Nephron progenitor cell (in vitro differentiated cells): ENCODE measurements around the gene EFTUD2.

Experiments used
- DNase-seq: peaks from one replicate; pipeline ENCODE4 v3.0.0; 2021
- H3K27ac Mint-ChIP-seq: 2 replicates; pipeline ENCODE4 v1.8.0; 2021; ENCODE audit warnings: mild to moderate bottlenecking, moderate library complexity, mixed read lengths
- H3K27me3 Mint-ChIP-seq: 2 replicates; pipeline ENCODE4 v1.8.0; 2021; ENCODE audit warnings: mild to moderate bottlenecking, low read depth, mixed read lengths; ENCODE audit not compliant: poor library complexity
- H3K36me3 Mint-ChIP-seq: 2 replicates; pipeline ENCODE4 v1.8.0; 2021; ENCODE audit warnings: low read depth, mixed read lengths
- H3K4me1 Mint-ChIP-seq: 2 replicates; pipeline ENCODE4 v1.8.0; 2021; ENCODE audit warnings: mixed read lengths
- H3K4me3 Mint-ChIP-seq: 2 replicates; pipeline ENCODE4 v1.8.0; 2021; ENCODE audit warnings: mild to moderate bottlenecking, moderate library complexity, mixed read lengths
- H3K9me3 Mint-ChIP-seq: 2 replicates; pipeline ENCODE4 v1.8.0; 2021; ENCODE audit warnings: mild to moderate bottlenecking, moderate library complexity, mixed read lengths
- TF ChIP-seq, protein P1 (sequence below): fragments of 200-600 bp; sonication (generic); IDR thresholded peaks from 2 replicates; pipeline ENCODE4 v1.5.0; 2021; ENCODE audit warnings: antibody characterized with exemption

EFTUD2 gene

DNA sequence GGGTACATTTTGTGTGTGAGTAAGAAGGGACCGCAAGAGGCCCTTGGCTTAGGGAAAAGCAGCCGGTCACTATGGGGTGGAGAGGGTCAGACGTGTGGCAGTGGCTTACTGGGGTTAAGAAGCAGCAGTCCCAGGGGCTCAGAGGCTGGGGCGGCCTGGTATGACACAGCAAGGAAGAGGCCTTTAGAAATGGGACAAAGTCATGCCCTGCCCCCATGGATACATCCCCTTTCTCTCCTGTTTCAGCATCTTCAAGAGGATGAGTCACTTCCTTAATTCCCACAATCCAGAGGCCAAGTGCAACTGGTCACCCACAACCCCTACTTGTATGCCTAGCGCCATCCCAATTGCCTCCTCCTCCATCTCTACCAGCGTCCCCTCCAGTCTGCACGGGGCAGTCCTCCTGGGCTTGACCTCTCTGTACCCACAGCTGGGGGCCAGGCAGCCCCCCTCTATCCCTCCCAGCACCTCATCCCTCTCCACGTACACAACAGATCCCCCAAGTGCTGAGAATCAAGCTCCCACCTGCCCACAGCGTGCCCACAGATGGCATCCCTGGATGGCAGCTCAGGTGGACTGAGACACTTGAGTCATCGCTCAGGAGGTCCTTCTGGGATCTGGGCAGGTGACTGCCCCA is 6.9 kb upstream of the EFTUD2 start:
- Mint-ChIP-seq H3K27me3 (peaks cover 16% of the 10 kb centered on the region), H3K36me3 (no peaks in the 10 kb centered on the region), H3K27ac (no peak overlapping the region), H3K9me3 (no peaks in the 10 kb centered on the region), H3K4me3 (peak overlapping the region; percentile 18), H3K4me1 (peaks cover 19% of the 10 kb centered on the region)
- no peak for DNase-seq
- TF ChIP-seq, protein P1, sequence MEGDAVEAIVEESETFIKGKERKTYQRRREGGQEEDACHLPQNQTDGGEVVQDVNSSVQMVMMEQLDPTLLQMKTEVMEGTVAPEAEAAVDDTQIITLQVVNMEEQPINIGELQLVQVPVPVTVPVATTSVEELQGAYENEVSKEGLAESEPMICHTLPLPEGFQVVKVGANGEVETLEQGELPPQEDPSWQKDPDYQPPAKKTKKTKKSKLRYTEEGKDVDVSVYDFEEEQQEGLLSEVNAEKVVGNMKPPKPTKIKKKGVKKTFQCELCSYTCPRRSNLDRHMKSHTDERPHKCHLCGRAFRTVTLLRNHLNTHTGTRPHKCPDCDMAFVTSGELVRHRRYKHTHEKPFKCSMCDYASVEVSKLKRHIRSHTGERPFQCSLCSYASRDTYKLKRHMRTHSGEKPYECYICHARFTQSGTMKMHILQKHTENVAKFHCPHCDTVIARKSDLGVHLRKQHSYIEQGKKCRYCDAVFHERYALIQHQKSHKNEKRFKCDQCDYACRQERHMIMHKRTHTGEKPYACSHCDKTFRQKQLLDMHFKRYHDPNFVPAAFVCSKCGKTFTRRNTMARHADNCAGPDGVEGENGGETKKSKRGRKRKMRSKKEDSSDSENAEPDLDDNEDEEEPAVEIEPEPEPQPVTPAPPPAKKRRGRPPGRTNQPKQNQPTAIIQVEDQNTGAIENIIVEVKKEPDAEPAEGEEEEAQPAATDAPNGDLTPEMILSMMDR, result no peak

DNA sequence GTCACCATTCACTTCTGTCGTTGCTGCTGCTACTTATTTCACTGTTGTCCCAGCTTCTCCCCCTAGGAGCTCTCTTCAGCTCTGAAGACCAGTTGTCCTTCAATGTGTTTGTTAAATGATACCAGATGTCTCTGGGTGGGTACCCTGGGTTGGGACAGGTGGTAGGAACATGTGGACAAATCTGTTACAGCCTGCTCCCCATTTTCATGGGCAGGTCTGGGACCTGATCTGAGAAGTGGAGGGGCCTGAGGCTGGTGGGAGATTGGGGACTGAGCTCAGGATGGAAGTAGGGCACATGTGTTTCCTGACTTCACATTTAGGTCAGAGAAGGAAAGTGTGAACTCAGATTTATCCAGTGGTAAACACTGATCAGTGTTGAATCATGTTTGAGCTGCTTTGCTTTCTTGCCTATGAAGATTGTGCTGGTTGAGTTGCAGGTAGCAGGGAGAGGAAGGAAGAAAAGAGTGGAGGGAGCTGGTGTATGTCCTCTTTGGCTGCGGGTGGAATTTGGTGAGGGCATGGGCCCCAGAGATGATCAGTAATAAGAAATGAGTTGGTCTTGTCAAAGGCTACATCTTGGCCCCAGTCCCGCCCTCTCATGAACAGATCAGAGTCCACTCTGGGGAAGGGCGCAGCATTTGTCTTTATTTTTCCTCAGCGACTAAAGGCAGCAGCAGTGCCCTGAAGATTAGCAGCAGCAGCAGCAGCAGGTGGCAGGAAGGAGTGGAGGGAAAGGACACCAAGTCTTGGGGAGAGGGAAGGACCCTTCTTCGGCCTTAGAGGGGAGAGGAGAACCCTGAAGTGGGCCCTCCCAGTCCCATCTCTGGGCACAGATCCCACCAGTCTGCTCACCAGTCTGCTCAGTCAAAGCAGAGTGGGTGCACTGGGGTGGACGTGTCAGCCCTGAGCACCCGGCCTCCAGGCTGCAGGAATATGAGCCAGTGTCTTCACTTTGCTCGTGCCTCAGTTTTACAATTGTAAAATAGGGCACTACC is 6.1 kb upstream of the EFTUD2 start:
- DNase-seq, result no peak
- no peak overlapping the region for H3K27ac Mint-ChIP-seq

DNA sequence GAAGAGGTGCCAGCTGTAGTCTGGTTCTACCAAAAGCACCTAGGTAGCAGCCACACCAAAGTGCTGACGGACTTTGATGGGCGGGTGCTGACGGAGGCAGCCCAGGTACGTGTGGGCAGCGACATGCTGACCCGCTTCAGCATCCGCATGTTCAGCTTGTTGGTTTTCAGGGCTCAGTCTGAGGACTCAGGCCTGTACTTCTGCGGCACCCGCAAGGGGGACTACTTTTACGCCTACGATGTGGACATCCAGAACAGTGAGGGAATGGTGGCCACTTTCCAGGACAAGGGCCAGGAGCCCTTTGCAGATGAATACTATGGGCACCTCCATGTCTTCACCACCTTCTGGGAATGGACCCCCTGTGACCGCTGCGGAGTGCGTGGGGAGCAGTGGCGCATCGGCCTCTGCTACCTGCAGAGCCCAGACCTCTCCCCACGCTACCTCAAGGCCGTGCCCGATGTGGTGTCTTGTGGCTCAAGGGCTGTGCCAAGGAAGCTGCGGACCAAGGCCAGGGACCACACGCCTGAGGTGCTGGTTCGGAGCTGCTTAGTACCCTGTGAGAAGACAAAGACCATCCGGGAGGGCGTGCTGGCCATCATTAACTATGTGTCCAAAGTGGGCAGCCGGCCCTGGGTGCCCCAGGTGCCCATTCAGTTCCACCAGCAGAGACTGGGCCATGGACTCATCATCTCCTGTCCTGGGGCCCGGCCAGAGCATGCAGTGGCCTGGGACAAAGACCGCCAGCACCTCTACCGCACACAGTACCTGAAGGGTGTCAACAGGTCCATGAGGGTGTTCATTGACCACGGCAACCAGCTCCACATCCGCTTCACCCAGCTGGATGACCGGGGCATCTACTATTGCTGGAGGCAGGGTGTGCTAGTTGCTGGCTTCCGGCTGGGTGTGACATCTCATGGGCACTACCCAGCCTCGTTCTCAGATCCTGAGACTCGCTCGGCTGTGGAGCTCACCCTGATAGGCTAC is 5.0 kb upstream of the EFTUD2 start:
- Mint-ChIP-seq H3K4me3 (no peak overlapping the region), H3K27ac (no peak overlapping the region), H3K9me3 (no peaks in the 10 kb centered on the region), H3K4me1 (peaks cover 29% of the 10 kb centered on the region), H3K36me3 (no peaks in the 10 kb centered on the region), H3K27me3 (peaks cover 7% of the 10 kb centered on the region)
- TF ChIP-seq, protein P1, result no peak
- no peak for DNase-seq

More for the DNA sequence above, 6.1 kb upstream of the EFTUD2 start:
- Mint-ChIP-seq H3K27me3 (peaks cover 11% of the 10 kb centered on the region), H3K36me3 (no peaks in the 10 kb centered on the region), H3K4me3 (no peak overlapping the region), H3K9me3 (no peaks in the 10 kb centered on the region), H3K4me1 (peaks cover 19% of the 10 kb centered on the region)
- TF ChIP-seq, protein P1, result no peak

DNA sequence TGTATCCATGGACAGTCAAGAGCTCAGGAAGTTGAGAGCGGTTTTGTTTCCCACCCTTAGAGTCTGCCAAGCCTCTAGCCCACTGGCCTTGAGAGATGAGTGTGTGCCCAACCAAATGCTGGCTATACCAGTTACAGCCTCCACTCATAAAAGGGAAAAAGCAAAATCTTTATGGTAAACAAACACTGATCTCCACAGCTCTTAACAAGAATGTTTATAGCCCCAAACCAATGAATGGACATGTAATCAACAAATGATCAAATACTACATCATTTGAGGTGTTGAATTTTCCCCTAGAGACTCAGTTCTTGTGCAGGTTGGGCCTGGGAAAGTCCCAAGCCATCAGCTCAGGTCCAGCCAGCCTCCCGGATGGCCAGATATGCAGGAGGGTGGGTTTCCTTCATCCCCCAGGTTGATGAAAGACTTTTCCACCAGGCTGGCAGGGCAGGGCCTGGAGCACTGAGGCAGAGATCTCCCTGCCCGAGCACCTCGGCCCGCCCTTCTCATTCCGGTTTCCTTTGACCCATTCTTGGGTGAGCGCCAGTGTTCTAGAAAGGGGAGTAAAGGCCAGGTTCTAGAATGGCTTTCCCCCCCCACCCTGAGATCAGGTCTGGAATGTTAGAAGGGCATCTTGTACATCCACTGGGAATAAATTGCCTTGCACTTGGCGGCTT is 3.9 kb upstream of the EFTUD2 start:
- Mint-ChIP-seq H3K27ac (no peak overlapping the region), H3K4me1 (peaks cover 38% of the 10 kb centered on the region), H3K36me3 (no peaks in the 10 kb centered on the region), H3K9me3 (no peaks in the 10 kb centered on the region), H3K4me3 (no peak overlapping the region), H3K27me3 (peaks cover 3% of the 10 kb centered on the region)
- DNase-seq, result no peak
- TF ChIP-seq, protein P1, result no peak

DNA sequence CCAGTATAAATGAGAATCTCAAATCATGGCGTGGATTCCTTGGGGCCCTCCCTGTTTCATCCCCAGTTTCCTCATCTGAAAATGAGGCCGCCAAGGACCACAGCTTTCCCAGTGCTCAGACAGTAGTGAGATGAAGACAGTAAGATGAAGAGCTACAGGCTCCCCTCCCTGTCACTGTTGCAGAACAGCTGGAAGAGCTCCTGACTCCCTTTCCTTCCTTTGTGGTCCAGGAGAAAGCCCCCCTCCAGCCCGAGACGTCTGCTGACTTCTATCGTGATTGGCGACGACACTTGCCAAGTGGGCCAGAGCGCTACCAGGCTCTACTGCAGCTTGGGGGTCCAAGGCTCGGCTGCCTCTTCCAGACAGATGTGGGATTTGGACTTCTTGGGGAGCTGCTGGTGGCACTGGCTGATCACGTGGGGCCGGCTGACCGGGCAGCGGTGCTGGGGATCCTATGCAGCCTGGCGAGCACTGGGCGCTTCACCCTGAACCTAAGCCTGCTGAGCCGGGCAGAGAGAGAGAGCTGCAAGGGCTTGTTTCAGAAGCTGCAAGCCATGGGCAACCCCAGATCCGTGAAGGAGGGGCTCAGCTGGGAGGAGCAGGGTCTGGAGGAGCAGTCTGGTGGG is 3.0 kb upstream of the EFTUD2 start:
- Mint-ChIP-seq H3K4me3 (no peak overlapping the region), H3K9me3 (no peaks in the 10 kb centered on the region), H3K27me3 (peaks cover 3% of the 10 kb centered on the region), H3K4me1 (peaks cover 39% of the 10 kb centered on the region), H3K27ac (no peak overlapping the region), H3K36me3 (no peaks in the 10 kb centered on the region)
- DNase-seq, result no peak
- TF ChIP-seq, protein P1, result no peak
